ENCODE results near the gene HEPH. TPM values are rescaled to one million over a fixed set of nuclear protein-coding genes. Genes with fewer than 3 reads are reported as not detected.

Gene HEPH
- total RNA-seq, 1 donor from 2014 or later, result 0.50 TPM

DNA sequence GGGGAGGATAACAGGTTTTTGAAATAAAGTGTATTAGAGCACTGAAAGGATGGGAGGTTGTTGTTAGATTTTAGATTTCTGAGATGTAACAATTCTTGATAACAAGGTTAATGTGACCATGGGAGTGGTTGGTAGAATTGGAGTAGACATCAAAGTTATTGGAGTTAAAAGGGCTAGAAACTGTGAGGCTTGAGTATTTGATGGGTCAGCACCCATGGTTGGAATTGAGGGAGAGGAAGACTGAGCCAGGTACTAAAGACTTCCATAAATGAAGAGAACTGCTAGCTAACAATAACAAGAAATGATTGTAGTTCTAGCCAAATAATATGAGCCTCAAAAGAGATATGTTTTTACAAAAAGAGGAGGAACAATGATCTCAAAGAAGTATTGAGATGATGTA, 98.8 kb downstream of the HEPH start:
- Mint-ChIP-seq H3K4me3 (ENCODE audit: unreplicated experiment) (no peak overlapping the region), H3K4me1 (ENCODE audit: low read depth) (no peaks in the 10 kb centered on the region), H3K36me3 (ENCODE audit: low read depth) (no peaks in the 10 kb centered on the region), H3K27me3 (ENCODE audit: low read depth) (no peaks in the 10 kb centered on the region), H3K27ac (ENCODE audit: unreplicated experiment) (no peak overlapping the region), H3K9me3 (ENCODE audit: low read depth) (peaks cover 54% of the 10 kb centered on the region)
- TF ChIP-seq, protein P1, sequence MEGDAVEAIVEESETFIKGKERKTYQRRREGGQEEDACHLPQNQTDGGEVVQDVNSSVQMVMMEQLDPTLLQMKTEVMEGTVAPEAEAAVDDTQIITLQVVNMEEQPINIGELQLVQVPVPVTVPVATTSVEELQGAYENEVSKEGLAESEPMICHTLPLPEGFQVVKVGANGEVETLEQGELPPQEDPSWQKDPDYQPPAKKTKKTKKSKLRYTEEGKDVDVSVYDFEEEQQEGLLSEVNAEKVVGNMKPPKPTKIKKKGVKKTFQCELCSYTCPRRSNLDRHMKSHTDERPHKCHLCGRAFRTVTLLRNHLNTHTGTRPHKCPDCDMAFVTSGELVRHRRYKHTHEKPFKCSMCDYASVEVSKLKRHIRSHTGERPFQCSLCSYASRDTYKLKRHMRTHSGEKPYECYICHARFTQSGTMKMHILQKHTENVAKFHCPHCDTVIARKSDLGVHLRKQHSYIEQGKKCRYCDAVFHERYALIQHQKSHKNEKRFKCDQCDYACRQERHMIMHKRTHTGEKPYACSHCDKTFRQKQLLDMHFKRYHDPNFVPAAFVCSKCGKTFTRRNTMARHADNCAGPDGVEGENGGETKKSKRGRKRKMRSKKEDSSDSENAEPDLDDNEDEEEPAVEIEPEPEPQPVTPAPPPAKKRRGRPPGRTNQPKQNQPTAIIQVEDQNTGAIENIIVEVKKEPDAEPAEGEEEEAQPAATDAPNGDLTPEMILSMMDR (IDR thresholded peaks at IDR 0.05), result no peak
- no peak for DNase-seq (ENCODE audit: low spot score)

Other genes starting within 250 kb of the HEPH start
- gene VSIG4, start 124.2 kb upstream of the HEPH start, total RNA-seq, result not detected in 3 replicates

All from chondrocyte (in vitro differentiated cells).